Memory B cell (primary cell): Measurements from ENCODE around the gene FGFR2.

ENCODE experiments used
- ATAC-seq: fragments of 150-1000 bp; cut with Tn5 transposase; 2 replicates; pipeline ENCODE4 v1.10.0; 2021; ENCODE audit warnings: low read depth, mild to moderate bottlenecking, moderate library complexity
- DNase-seq, 2 donors: peaks; one replicate each; pipeline ENCODE4 v3.0.0; 2022; ENCODE audit warnings: low spot score in 2 of 2
- H3K27ac Mint-ChIP-seq: one replicate; pipeline ENCODE4 v1.8.0; 2022; ENCODE audit warnings: mild to moderate bottlenecking, moderate library complexity, mixed read lengths
- H3K27me3 Mint-ChIP-seq: one replicate; pipeline ENCODE4 v1.8.0; 2022; ENCODE audit warnings: mixed read lengths
- H3K36me3 Mint-ChIP-seq: one replicate; pipeline ENCODE4 v1.8.0; 2022; ENCODE audit warnings: mild to moderate bottlenecking, mixed read lengths
- H3K4me1 Mint-ChIP-seq: one replicate; pipeline ENCODE4 v1.8.0; 2022; ENCODE audit warnings: mixed read lengths
- H3K4me3 Mint-ChIP-seq: one replicate; pipeline ENCODE4 v1.8.0; 2022; ENCODE audit warnings: mild to moderate bottlenecking, moderate library complexity, mixed read lengths
- H3K9me3 Mint-ChIP-seq: one replicate; pipeline ENCODE4 v1.8.0; 2022; ENCODE audit warnings: mixed read lengths

Gene FGFR2

GRCh38 chr10:121600611-121601010, 2.4 kb upstream of the FGFR2 start:
- DNase-seq (no peak), ATAC-seq (no peak)
- Mint-ChIP-seq H3K27ac (no peak overlapping the region), H3K4me3 (no peak overlapping the region), H3K36me3 (no peaks in the 10 kb centered on the region), H3K27me3 (peaks cover 17% of the 10 kb centered on the region), H3K9me3 (no peaks in the 10 kb centered on the region), H3K4me1 (no peaks in the 10 kb centered on the region)

- Mint-ChIP-seq H3K27me3 (peaks cover 16% of the 10 kb centered on the region), H3K27ac (no peak overlapping the region), H3K36me3 (no peaks in the 10 kb centered on the region), H3K9me3 (no peaks in the 10 kb centered on the region), H3K4me3 (no peak overlapping the region), H3K4me1 (no peaks in the 10 kb centered on the region)
- no peak for ATAC-seq
- DNase-seq, result no peak
Observed at GRCh38 chr10:121599947-121600346, 1.7 kb upstream of the FGFR2 start.

GRCh38 chr10:121597504-121598262, 561 bp downstream of the FGFR2 start:
- no peak overlapping the region for H3K4me3 Mint-ChIP-seq

DNA sequence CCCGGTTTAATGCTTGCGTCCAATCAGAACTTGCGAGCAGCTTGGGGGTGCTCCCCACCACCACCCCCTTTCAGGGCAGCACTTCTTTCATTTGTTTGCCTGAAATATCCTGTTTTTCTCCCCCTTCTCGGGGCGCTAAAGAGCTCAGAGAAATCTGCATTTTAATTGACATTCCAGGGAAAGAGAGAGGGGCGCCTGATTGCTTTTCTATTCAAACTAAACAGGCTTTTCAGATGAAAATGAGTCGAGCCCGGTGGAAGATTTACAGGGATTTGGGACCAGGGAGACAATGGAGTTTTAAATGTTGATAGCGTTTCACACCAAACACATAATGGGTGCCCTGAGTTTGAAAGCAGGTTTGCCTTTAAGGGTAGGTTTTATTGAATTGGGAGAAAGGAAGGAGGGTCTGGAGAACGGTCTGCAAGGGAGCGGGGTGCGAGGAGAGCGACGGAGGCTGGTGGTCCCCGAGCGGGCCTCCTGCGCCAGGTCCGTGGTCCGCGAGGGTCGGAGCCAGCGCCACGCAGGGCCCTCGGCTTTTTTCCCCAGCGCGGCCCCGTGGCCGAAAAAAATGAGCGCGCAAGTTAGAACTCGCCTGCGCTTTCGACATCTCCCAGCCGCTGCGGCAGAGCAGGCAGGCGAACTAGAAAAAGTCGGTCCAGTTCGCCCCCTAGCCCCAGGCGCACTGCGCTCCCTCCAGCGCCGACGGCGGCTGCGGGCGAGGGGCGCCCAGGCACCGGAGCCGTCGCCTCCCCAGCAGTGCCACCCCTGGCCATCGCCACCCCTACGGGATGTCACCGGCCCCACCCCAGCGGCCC, 1.3 kb downstream of the FGFR2 start:
- ATAC-seq (no peak), DNase-seq (no peak)
- Mint-ChIP-seq H3K9me3 (no peaks in the 10 kb centered on the region), H3K4me1 (no peaks in the 10 kb centered on the region), H3K36me3 (no peaks in the 10 kb centered on the region), H3K4me3 (no peak overlapping the region), H3K27me3 (peaks cover 16% of the 10 kb centered on the region), H3K27ac (no peak overlapping the region)

More at GRCh38 chr10:121597504-121598262, 561 bp downstream of the FGFR2 start:
- H3K4me1 Mint-ChIP-seq, result no peaks in the 10 kb centered on the region
- H3K9me3 Mint-ChIP-seq, result no peaks in the 10 kb centered on the region
- ATAC-seq, result no peak
- no peaks in the 10 kb centered on the region for H3K36me3 Mint-ChIP-seq
- no peak overlapping the region for H3K27ac Mint-ChIP-seq
- DNase-seq, result no peak
- H3K27me3 Mint-ChIP-seq, result peaks cover 16% of the 10 kb centered on the region

GRCh38 chr10:121595806-121596688, 2.2 kb downstream of the FGFR2 start:
- H3K27ac Mint-ChIP-seq, result no peak overlapping the region
- H3K27me3 Mint-ChIP-seq, result peaks cover 12% of the 10 kb centered on the region
- DNase-seq (no peak), ATAC-seq (no peak)
- no peaks in the 10 kb centered on the region for H3K36me3 Mint-ChIP-seq
- no peak overlapping the region for H3K4me3 Mint-ChIP-seq
- H3K9me3 Mint-ChIP-seq, result no peaks in the 10 kb centered on the region
- H3K4me1 Mint-ChIP-seq, result no peaks in the 10 kb centered on the region

GRCh38 chr10:121595351-121595805, 2.9 kb downstream of the FGFR2 start:
- ATAC-seq, result no peak
- Mint-ChIP-seq H3K9me3 (no peaks in the 10 kb centered on the region), H3K36me3 (no peaks in the 10 kb centered on the region), H3K27me3 (peaks cover 10% of the 10 kb centered on the region), H3K4me3 (no peak overlapping the region), H3K27ac (no peak overlapping the region), H3K4me1 (no peaks in the 10 kb centered on the region)
- no peak for DNase-seq

GRCh38 chr10:121594623-121595350, 3.5 kb downstream of the FGFR2 start:
- DNase-seq (no peak), ATAC-seq (no peak)
- Mint-ChIP-seq H3K4me1 (no peaks in the 10 kb centered on the region), H3K9me3 (no peaks in the 10 kb centered on the region), H3K27ac (no peak overlapping the region), H3K27me3 (peaks cover 10% of the 10 kb centered on the region), H3K36me3 (no peaks in the 10 kb centered on the region), H3K4me3 (no peak overlapping the region)

DNA sequence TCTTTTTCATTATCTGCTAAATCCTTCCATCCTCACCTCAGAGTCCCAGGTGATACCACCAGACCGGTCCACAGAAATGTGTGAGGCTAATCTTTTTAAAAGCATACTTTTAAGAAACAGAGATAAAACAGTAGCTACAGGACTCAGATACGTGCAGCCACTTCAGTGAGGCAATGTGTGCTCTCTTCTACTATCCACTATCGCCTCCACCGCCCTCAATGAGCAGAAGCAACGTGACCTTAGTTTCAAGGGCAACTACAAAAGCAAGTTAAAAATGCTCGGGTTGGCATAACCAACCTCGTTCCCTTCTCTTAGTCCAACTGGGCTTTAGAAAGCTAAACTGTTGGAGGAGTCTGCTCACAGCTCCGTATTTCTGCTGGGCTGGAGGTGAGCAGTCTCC, 4.2 kb downstream of the FGFR2 start:
- Mint-ChIP-seq H3K27ac (no peak overlapping the region), H3K4me1 (no peaks in the 10 kb centered on the region), H3K27me3 (peaks cover 10% of the 10 kb centered on the region), H3K36me3 (no peaks in the 10 kb centered on the region), H3K9me3 (no peaks in the 10 kb centered on the region), H3K4me3 (no peak overlapping the region)
- DNase-seq, result no peak
- no peak for ATAC-seq

DNA sequence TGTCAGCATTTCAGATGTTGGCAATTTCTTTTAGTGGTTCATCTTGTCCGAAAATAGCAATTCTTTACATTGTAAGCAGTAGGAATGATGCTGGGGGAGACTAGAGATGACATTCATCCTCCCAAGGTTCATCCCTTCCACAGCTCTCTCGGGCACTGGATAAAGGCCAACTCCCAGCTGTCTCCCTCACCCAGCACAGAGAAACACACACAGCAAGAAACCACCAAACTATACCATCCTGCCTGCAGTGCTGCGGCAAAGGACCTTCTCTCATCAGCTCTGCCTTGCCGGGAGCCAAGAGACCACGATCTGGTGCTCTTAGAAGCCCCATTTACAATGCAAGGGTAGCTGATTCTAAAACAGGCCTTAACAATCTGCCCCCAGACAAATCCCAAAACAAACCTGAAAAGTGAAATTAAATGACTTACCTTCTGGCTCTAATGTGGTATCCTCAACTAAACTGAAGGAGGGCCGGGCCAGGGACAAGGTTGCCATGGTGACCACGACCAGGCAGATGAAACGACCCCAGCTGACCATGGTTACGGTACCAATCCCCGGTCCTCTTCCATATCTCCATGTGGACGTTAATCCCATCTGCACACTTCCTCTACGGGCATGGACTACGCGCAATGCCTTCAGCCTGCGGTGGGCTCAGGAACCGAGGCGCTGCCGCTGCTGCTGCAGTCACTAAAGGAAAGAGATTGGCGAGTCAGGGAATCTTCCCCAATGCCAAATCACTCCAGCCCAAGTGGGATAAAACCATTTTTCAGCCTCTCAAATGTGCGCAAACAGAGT, 4.8 kb downstream of the FGFR2 start:
- H3K36me3 Mint-ChIP-seq, result no peaks in the 10 kb centered on the region
- no peak overlapping the region for H3K4me3 Mint-ChIP-seq
- H3K4me1 Mint-ChIP-seq, result no peaks in the 10 kb centered on the region
- peaks cover 8% of the 10 kb centered on the region for H3K27me3 Mint-ChIP-seq
- DNase-seq (no peak), ATAC-seq (no peak)
- H3K9me3 Mint-ChIP-seq, result no peaks in the 10 kb centered on the region
- no peak overlapping the region for H3K27ac Mint-ChIP-seq

DNA sequence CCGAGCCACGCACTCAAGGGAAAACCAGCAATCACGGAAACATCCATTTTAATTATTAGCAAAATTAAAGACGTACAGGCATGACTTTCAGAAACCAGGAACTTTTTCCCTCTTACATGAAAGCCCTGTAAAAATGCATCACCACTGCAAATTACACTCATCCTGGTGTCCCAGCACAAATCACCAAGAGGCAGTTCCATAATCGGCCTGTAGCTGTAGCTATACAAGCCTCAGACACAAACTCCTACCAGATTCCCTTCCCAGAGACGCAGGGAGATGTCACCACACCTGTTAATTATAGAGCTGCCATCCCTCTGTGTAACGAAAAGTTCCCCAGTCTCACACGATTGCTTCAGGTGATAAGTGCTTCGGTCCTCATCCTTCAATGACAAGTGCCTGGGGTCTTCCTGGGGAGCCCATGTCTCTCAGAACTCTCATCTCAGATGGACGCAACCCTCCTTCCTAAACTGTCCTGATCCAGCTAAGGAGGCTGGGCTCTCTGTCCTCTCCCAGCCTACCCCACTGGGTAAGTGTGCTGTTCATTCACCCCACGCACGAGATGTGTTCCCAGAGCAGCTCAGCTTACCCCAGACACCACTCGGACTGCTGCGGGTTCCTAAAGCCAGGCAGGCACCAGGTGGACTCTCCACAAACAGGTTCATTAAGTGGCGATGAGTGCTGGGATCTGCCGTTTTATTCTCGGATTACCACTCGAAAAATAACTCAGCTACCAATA, 5.9 kb downstream of the FGFR2 start:
- Mint-ChIP-seq H3K4me3 (no peak overlapping the region), H3K27ac (no peak overlapping the region), H3K36me3 (no peaks in the 10 kb centered on the region), H3K9me3 (no peaks in the 10 kb centered on the region), H3K4me1 (no peaks in the 10 kb centered on the region), H3K27me3 (peaks cover 8% of the 10 kb centered on the region)
- DNase-seq, result no peak
- ATAC-seq, result no peak

DNA sequence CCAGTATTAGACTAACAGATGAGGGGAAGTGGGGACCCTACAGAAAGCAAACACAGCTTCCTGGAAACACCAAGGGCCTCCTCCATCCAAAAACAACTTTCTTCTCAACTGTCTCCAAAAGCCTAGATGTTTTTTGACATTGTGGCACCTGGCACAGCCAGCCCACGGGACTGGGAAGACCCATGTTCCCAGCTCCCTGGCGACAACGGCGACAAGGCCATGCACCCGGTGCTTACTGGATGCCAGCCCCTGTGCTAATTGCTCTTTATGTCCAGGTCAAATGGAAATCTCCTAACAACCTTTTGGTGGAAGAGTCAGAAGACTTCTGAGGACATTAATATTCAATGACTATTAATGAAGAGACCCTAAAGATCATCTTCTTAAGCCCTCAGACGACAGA, 7.1 kb downstream of the FGFR2 start:
- Mint-ChIP-seq H3K4me3 (no peak overlapping the region), H3K27ac (no peak overlapping the region), H3K9me3 (no peaks in the 10 kb centered on the region), H3K36me3 (no peaks in the 10 kb centered on the region), H3K4me1 (no peaks in the 10 kb centered on the region), H3K27me3 (peaks cover 3% of the 10 kb centered on the region)
- DNase-seq (no peak), ATAC-seq (no peak)

DNA sequence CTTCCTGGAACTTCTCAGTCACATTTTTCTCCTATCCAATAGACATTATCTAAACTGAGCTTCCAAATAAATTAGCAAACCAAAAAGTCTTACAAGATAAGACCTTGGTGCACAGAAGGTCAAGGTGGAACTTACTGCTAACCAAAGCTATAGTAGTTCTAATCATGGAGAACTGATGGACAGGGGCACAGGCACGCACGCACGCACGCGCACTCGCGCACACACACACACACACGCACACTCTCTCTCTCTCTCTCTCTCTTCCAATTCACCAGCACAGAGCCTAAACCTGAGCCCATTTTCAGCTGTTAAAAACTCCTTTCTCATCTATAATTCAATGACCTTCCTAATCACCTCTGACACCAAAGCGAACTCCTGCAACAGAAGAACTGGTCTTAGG, 7.5 kb downstream of the FGFR2 start:
- no peak for ATAC-seq
- DNase-seq, result no peak
- no peak overlapping the region for H3K4me3 Mint-ChIP-seq
- peaks cover 2% of the 10 kb centered on the region for H3K27me3 Mint-ChIP-seq
- H3K9me3 Mint-ChIP-seq, result no peaks in the 10 kb centered on the region
- H3K27ac Mint-ChIP-seq, result no peak overlapping the region
- H3K36me3 Mint-ChIP-seq, result no peaks in the 10 kb centered on the region
- no peaks in the 10 kb centered on the region for H3K4me1 Mint-ChIP-seq
